NCI-H1092 (cell line): ENCODE measurements around the gene REM2.
A peak's percentile ranks its signal among the peaks of the same experiment; 100 is the strongest.
"Not testable (repeated sequence)": the region's sequence is repeated elsewhere in the genome, so short reads cannot be mapped to it uniquely, and the experiment has no call there.

Experiments
- DNase-seq: peaks from one replicate; lab custom pipeline; 2025; lab: John Stamatoyannopoulos, UW

Gene REM2

GRCh38 chr14:22897357-22897756, 14.3 kb downstream of the REM2 start:
- no peak for DNase-seq

- no peak for DNase-seq
These were observed 15.5 kb downstream of the REM2 start for GRCh38 chr14:22898302-22899090.

- DNase-seq = peak; percentile 20
These were observed 17.2 kb downstream of the REM2 start for GRCh38 chr14:22900081-22900799.

GRCh38 chr14:22901799-22902198, 18.8 kb downstream of the REM2 start:
- no peak for DNase-seq

- DNase-seq = no peak
These were observed 20.7 kb downstream of the REM2 start for GRCh38 chr14:22903742-22904087.

GRCh38 chr14:22905627-22906026, 22.6 kb downstream of the REM2 start:
- DNase-seq = no peak

- no peak for DNase-seq
These were observed 23.1 kb downstream of the REM2 start for GRCh38 chr14:22906073-22906472.

- no peak for DNase-seq
These were observed 24.4 kb downstream of the REM2 start for GRCh38 chr14:22907429-22907828.

GRCh38 chr14:22908601-22909000, 25.6 kb downstream of the REM2 start:
- no peak for DNase-seq

- no peak for DNase-seq
These were observed 27.9 kb downstream of the REM2 start for GRCh38 chr14:22910916-22911315.

GRCh38 chr14:22914836-22915235, 31.8 kb downstream of the REM2 start:
- DNase-seq = not testable (repeated sequence)

- DNase-seq = no peak
These were observed 33.0 kb downstream of the REM2 start for GRCh38 chr14:22915886-22916521.

GRCh38 chr14:22918804-22919600, 36.0 kb downstream of the REM2 start, which contains the start of gene RBM23:
RBM23 (minus strand) TSS chr14:22919149.
- DNase-seq = peak; percentile 100

- no peak for DNase-seq
These were observed 36.5 kb downstream of the REM2 start for GRCh38 chr14:22919601-22919921.

GRCh38 chr14:22920697-22921096, 37.7 kb downstream of the REM2 start:
- no peak for DNase-seq

GRCh38 chr14:22922294-22922693, 39.3 kb downstream of the REM2 start:
- DNase-seq = no peak

- no peak for DNase-seq
These were observed 40.7 kb downstream of the REM2 start for GRCh38 chr14:22923746-22924145.

GRCh38 chr14:22925513-22925912, 42.5 kb downstream of the REM2 start:
- no peak for DNase-seq

GRCh38 chr14:22926316-22926715, 43.3 kb downstream of the REM2 start:
- no peak for DNase-seq

- DNase-seq = no peak
These were observed 45.4 kb downstream of the REM2 start for GRCh38 chr14:22928237-22929103.
